Ishikawa (cell line): ENCODE results near the gene STAT1.

Experiments
- CEBPB ChIP-seq: IDR thresholded peaks from 2 replicates; pipeline ENCODE4 v1.6.1; 2012
- CREB1 ChIP-seq: IDR thresholded peaks from 2 replicates; pipeline ENCODE4 v1.6.1; 2012; ENCODE audit warnings: low read depth
- EGR1 ChIP-seq: IDR thresholded peaks from 2 replicates; pipeline ENCODE4 v1.6.1; 2012
- EP300 ChIP-seq: IDR thresholded peaks from 2 replicates; pipeline ENCODE4 v1.6.1; 2012; ENCODE audit warnings: borderline replicate concordance
- FOXM1 ChIP-seq: IDR thresholded peaks from 2 replicates; pipeline ENCODE4 v1.6.1; 2012; ENCODE audit warnings: low read depth, borderline replicate concordance
- NFIC ChIP-seq: IDR thresholded peaks from 2 replicates; pipeline ENCODE4 v1.6.1; 2012
- RAD21 ChIP-seq: IDR thresholded peaks from 2 replicates; pipeline ENCODE4 v1.6.1; 2012; ENCODE audit warnings: low read depth
- REST ChIP-seq: IDR thresholded peaks from 2 replicates; pipeline ENCODE4 v1.6.1; 2012; ENCODE audit warnings: low read depth, mild to moderate bottlenecking
- TAF1 ChIP-seq: IDR thresholded peaks from 2 replicates; pipeline ENCODE4 v1.6.1; 2012; ENCODE audit warnings: low read depth, mild to moderate bottlenecking
- TCF12 ChIP-seq: IDR thresholded peaks from 2 replicates; pipeline ENCODE4 v1.6.1; 2012; ENCODE audit warnings: low read depth
- TEAD4 ChIP-seq: IDR thresholded peaks from 2 replicates; pipeline ENCODE4 v1.6.1; 2012
- USF1 ChIP-seq: IDR thresholded peaks from 2 replicates; pipeline ENCODE4 v1.6.1; 2012
- YY1 ChIP-seq: IDR thresholded peaks from 2 replicates; pipeline ENCODE4 v1.6.1; 2012; ENCODE audit warnings: low read depth
- ZBTB7A ChIP-seq: IDR thresholded peaks from 2 replicates; pipeline ENCODE4 v1.6.1; 2012; ENCODE audit warnings: low read depth
- TF ChIP-seq, protein P1 (sequence below): IDR thresholded peaks from 2 replicates; pipeline ENCODE4 v1.6.1; 2012

Gene STAT1

GRCh38 chr2:190981333-190981732, 32.6 kb downstream of the STAT1 start:
- TF ChIP-seq USF1 (no peak), EGR1 (no peak), EP300 (no peak), CEBPB (no peak), TEAD4 (no peak), CREB1 (no peak)

GRCh38 chr2:190980630-190981209, 33.3 kb downstream of the STAT1 start:
- TF ChIP-seq CEBPB (no peak), CREB1 (no peak), REST (no peak), FOXM1 (no peak), TEAD4 (no peak), TAF1 (no peak), ZBTB7A (no peak), USF1 (no peak), EGR1 (no peak), YY1 (no peak), RAD21 (no peak), NFIC (no peak), TCF12 (no peak)
- TF ChIP-seq, protein P1, sequence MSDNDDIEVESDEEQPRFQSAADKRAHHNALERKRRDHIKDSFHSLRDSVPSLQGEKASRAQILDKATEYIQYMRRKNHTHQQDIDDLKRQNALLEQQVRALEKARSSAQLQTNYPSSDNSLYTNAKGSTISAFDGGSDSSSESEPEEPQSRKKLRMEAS, result no peak

DNA sequence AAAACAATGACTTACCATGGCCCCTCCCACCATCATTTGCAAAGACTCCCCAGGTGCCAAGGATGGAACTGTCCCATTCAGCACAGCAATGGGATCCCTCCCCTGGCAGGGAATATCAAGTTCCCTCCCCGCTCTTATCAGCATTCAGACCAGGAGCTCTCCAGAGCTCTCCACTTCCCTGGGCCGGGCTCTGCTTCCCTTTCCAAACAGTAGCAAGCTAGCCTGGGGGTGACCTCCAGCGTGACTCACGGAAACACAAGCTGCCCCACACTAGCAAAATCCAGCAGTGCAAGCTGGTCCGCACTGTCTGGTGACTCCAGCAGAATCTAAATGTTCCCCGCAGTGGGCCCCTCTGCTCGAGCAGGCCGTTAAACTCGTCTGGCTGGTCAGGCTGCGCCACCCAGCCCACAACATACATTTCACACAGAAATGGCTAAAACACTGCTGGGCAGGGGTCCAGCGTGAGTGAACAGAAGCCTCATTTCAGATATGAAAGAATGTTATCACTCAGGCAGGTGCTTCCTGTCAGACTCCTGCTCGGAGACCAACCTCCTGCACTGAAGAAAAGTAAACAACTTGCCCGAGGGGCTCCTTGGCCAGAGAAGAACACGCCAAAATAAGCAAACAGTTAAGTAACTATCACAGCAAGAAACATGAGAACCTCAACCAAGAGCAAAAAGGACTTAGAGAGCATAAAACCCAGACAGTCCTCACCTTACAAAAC, 33.9 kb downstream of the STAT1 start:
- TF ChIP-seq TAF1, result no peak
- no peak for TF ChIP-seq RAD21
- TF ChIP-seq, protein P1, result no peak
- no peak for TF ChIP-seq EGR1
- no peak for TF ChIP-seq NFIC
- no peak for TF ChIP-seq TCF12
- no peak for TF ChIP-seq REST
- TF ChIP-seq USF1, result no peak
- TF ChIP-seq TEAD4, result no peak
- no peak for TF ChIP-seq YY1
- TF ChIP-seq CREB1, result no peak

DNA sequence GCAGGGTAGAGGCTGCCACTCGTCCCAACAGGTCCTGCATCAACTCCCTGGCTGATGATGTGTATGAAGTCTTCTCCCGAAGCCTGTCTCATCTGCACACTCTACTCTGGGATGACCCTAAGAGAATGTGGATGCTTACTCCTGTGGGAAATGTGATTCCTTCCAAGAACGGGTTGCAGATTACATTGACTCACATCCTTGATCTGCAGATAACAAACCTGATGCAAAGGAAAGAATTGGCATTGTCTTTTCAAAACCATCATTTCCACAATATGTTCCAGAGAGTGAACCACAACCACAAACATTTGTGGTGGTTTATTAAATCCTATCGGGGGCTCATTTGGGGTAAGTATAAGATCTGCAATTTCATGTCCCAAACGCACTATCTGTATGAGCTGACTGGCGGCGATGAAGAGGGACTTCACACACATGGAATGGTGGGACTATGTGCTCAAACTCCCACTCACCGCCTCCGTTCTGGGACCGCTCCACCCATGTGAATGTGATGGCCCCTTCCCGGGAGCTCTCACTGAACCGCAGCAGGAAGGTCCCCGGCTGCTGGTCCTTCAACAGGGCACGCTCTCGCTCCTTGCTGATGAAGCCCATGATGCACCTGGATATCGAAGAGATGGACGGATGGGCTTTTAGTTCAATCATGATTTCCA, 35.5 kb downstream of the STAT1 start:
- no peak for TF ChIP-seq FOXM1
- TF ChIP-seq RAD21, result no peak

DNA sequence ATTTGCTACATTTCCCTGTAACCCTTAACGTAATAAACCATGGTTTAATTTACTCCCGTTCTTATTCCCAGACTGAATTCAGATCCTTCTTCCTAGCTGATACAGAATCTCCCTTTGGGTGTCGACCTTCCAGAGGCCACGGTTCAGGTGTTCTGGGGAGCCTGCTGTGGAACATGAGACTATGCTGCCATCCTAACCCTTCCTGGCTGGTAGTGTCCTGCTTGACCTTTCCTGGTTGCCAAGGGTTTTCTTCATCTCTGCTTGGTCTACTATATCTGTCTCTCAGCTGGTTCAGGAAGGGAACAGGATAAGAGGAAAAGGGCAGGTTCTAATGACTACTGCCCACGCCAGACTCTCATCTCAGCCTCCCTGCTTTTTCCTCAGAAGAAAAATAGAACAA, 36.5 kb downstream of the STAT1 start:
- TF ChIP-seq CREB1 (no peak), CEBPB (no peak), EGR1 (no peak), USF1 (no peak), TCF12 (no peak), REST (no peak), TEAD4 (no peak), ZBTB7A (no peak), FOXM1 (no peak), RAD21 (no peak), YY1 (no peak), EP300 (no peak), TAF1 (no peak), NFIC (no peak)
- TF ChIP-seq, protein P1, result no peak
